ENCODE results near the gene CLECL1. TPM values are rescaled to one million over a fixed set of nuclear protein-coding genes. Genes with fewer than 3 reads are reported as not detected.

Gene CLECL1
- total and polyA plus RNA-seq, 9 of the 15 experiments (the other 6 are each of a cell fraction or from before 2014, with no cell fraction given), result 0.13 to 0.25 TPM; not detected in 7

GRCh38 chr12:9721394-9722092, 11.4 kb downstream of the CLECL1 start (continued):
- TF ChIP-seq ZBTB40 (IDR thresholded peaks at IDR 0.05) (no peak), ZBTB40 (CRISPR knock-in tag; IDR thresholded peaks at IDR 0.05) (no peak), ILF3 (IDR thresholded peaks at IDR 0.05; ENCODE audit: borderline replicate concordance) (no peak), TEAD1 (CRISPR knock-in tag; IDR thresholded peaks at IDR 0.05) (no peak), JUND (IDR thresholded peaks at IDR 0.05; ENCODE audit: borderline replicate concordance, low read depth, low read length) (no peak), JUND (tag; IDR thresholded peaks at IDR 0.05; ENCODE audit: borderline replicate concordance, low read depth, low read length) (peak; percentile 13; the same call in 1 of the 3 replicates), PRDM10 (IDR thresholded peaks at IDR 0.05; ENCODE audit: partially characterized antibody) (no peak), ZNF274 (IDR thresholded peaks at IDR 0.05; ENCODE audit: borderline replicate concordance, low read depth, low read length) (no peak), SETDB1 (IDR thresholded peaks at IDR 0.05; ENCODE audit: low read length) (no peak), SOX6 (IDR thresholded peaks at IDR 0.05) (peak; percentile 58; the same call in 1 of the 2 replicates), ZNF175 (CRISPR knock-in tag; IDR thresholded peaks at IDR 0.05; ENCODE audit: low read depth) (no peak), FOXM1 (IDR thresholded peaks at IDR 0.05; ENCODE audit: low read depth) (no peak), FOXM1 (CRISPR knock-in tag; IDR thresholded peaks at IDR 0.05; ENCODE audit: low read depth) (no peak), CCNT2 (IDR thresholded peaks at IDR 0.05; ENCODE audit: borderline replicate concordance, extremely low read depth, insufficient read length, low read depth, low read length) (no peak)
